ENCODE results near the gene RAI1.

The RAI1 gene

GRCh38 chr17:17751489-17752088 is 70.3 kb downstream of the RAI1 start:
- DNase-seq (ENCODE audit: low read depth), result no peak

DNA sequence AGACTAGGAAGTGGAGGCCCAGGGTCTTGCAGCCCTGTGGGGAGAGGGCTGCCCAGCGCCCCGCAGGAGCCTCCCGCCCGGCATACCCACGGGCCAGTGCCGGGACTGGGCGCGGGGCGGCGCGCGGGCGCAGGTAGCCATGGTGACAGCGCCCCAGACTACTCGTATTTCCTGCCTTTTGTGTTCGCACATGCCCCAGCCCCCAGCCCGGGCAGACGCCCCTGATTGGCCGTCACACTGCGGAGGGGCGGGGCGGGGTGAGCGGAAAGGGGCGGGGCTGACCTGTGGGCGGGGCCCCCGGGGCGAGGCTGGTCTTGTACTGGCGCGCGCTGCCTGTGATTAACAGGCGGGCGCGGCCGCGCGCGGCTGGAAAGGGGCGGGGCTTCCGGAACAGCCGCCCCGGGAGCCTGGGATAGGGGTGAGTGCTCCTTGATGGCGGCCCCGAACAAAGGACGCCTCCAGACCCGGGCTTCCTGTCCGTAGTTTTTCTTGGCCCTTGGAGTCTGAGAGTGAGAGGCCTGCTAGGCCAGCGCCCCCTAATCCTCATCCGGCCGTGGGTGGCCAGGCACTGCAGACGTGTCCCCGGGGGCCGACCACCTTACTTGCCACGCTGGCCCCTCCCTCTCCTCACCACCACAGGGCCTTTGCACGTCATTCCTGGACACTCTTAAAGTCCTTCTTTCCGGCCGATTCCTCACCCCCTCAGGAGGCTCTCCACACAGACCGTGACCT is 71.0 kb downstream of the RAI1 start:
- peak; percentile 89 for DNase-seq (ENCODE audit: low read depth)

DNA sequence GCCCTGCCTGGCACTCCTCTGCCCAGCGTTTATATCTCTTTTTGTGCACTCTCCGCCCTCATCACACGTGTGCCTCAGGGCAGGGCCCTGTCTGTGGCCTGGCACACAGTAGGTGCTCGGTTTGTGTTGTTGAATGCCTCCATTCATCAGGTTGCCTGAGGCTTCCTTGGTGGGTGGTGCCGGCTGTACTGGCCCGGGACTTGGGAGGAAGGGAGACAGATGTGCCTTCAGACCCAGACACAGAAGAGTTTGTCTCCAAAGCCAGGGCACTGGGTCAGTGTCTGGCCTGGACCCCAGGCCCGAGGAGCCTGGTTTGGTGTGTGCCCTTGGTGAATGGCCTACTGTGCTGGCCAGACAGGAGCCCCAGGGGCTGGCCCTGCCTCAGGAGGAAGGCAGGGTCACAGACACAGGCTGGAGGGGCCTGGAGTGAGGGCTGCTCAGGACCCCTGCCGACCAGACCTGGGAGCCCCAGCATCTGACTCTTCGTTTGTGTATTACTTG is 71.6 kb downstream of the RAI1 start:
- no peak for DNase-seq (ENCODE audit: low read depth)

DNA sequence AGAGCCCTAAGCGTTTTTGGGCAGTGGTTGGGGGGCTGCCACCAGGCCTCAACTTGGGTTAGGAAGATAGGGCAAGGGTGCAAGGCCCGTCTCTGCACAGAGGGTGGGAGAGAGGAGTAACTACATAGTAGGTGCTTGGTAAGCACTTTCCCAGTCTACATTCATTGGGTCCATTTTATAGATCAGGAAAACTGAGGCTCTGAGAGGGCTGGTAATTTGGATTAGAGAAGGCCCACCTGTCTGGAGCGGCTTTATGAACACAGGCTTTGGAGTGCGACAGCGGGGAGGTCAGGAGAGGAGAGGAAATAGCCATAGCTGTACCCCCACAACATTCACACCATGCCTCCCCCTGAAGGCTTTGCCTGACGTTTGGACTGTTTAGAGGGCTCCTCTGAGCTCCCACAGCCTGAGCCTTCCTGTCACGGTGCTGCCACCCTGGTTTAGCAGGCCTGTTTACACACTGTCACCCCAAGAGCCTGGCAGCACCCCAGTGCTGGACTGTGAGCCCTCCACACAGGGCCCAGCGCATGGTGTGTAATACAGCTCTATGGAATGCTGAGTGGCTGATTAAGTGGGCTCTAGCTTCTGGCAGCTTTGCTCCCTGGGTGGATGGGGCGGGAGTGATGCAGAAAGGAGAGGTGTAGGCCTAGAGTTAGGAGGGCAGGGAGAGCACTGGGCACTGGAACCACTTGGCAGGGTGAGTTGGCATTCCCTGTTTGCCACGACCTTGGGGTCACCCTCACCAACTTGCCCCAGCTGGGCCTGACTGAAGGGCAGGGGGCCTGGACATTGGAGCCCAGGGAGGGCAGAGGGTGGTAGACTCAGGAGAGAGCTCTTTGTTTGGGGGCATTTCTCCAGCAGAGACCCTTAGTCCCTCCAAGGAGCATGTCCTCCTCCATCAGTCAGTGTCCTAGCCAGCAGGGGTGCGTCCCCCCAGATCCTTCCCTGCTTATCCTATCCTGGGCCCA is 73.7 kb downstream of the RAI1 start:
- no peak for DNase-seq (ENCODE audit: low read depth)

DNA sequence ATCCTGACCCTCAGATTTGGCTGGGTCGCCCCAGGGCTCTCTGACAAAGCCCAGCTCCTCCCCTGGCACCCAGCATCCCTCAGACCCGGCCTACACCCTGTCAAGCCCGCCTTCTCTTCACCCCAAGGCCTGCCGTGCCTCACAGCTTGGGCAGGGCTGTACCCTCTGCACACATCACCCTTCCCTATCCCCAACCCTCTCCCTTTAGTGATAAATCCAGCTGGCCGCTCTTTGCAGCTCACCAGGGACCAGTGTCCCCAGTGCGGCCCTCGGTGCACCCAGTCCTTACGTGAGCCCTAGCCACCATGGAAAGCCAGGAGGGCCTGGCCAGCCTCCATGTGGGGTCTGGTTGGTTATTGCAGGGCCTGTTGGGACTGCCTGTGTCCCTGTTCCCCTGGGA is 74.5 kb downstream of the RAI1 start:
- DNase-seq (ENCODE audit: low read depth), result no peak

- DNase-seq (ENCODE audit: low read depth), result no peak
Measured at GRCh38 chr17:17757391-17757791, 76.1 kb downstream of the RAI1 start.

GRCh38 chr17:17757956-17758845 is 76.9 kb downstream of the RAI1 start:
- no peak for DNase-seq (ENCODE audit: low read depth)

- no peak for DNase-seq (ENCODE audit: low read depth)
Measured at GRCh38 chr17:17758941-17759563, 77.8 kb downstream of the RAI1 start.

- no peak for DNase-seq (ENCODE audit: low read depth)
Measured at GRCh38 chr17:17760350-17760749, 79.1 kb downstream of the RAI1 start.

GRCh38 chr17:17760872-17761550 is 79.8 kb downstream of the RAI1 start:
- no peak for DNase-seq (ENCODE audit: low read depth)

GRCh38 chr17:17761894-17762743 is 80.9 kb downstream of the RAI1 start:
- no peak for DNase-seq (ENCODE audit: low read depth)

GRCh38 chr17:17762744-17763105 is 81.5 kb downstream of the RAI1 start:
- DNase-seq (ENCODE audit: low read depth), result no peak

DNA sequence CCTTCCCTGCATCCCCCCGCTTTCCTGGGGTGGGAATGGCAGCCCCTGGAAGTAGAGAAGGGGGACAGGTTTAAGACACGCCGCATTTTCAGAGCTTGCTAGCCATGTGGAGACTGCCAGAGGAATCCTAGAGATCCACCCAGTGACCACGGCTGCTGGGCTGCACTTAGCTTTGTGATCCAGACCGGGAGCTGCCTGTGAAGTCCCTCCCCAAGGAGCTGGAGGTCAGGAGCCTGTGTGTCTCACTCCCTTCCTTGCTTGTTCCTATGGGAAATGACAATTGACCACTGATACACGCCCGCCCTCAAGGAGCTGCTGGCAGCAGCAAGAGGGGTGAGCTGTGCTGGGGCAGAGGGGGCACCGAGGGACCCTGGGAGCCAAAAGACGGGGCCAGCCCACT is 81.9 kb downstream of the RAI1 start:
- no peak for DNase-seq (ENCODE audit: low read depth)

DNA sequence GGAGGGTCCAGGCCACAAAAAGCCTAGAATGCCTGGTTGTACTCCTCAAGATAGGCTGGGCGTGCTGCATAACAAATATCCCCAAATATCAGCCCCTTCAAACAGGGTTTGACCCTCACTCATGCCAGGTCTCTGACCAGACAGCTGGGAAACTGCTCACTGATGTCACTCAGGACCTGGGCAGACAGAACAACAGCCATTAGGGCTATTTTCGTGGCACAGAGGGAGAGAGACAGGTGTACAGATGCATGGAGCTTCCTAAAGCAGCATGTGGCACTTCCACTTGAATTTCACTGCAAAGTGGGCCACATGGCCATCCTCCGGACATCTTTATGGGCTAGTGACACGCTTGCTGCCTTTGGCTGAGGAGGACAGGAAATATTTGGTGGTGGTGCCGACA is 82.5 kb downstream of the RAI1 start:
- no peak for DNase-seq (ENCODE audit: low read depth)

DNA sequence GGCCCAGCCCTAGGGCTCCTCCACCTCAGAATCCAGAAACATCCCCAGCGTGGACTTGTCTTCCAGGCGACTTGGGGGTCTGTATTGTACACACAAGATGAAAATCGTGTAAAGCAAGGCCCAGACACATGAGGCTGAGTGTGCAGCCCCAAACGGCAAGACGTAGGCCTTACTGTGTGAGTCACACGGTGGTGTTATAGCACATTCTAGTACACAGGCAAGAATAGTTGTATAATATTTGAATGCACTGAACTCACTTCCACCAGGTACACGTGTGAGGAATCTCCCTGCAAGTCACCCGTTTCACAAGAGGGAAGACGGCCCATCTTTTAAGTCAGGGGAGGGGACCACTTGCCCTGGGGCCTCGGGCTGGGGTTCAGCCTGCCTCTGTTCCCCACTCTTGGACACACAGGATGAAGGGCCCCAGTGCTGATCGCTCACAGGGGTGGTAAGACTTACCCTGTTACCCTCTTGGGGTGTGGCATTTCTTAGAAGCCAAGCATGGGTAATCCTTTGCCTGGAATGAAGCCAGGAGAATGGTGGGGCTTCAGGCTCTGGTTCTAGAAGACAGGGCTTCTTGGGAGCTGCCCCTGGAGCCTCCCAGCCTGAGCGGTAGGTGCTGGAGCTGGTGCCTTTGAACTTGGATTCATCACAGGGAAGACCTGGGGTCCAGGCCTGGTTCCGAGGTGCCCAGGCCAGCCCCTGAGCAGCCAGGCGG is 84.3 kb downstream of the RAI1 start:
- DNase-seq (ENCODE audit: low read depth), result peak; percentile 67

- no peak for DNase-seq (ENCODE audit: low read depth)
Measured at GRCh38 chr17:17766077-17766743, 85.0 kb downstream of the RAI1 start.

DNA sequence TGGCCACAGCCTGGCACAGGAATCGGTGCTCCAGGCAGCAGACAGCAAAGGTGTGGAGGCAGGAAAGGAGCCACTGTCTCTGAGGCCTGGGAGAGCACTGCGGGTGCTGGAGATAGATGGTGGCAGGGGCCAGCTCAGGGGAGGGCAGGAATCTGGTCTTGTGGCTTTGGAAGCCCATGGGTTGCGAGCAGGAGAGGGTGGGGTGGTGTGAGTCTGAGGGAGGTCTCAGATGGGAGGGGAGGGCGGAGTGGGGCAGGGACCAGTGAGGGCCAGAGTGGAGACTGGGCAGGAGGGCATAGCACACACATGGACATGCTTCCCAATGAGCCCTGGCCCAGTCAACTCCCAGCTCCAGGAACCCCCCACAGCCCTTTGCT is 85.5 kb downstream of the RAI1 start:
- DNase-seq (ENCODE audit: low read depth), result no peak

DNA sequence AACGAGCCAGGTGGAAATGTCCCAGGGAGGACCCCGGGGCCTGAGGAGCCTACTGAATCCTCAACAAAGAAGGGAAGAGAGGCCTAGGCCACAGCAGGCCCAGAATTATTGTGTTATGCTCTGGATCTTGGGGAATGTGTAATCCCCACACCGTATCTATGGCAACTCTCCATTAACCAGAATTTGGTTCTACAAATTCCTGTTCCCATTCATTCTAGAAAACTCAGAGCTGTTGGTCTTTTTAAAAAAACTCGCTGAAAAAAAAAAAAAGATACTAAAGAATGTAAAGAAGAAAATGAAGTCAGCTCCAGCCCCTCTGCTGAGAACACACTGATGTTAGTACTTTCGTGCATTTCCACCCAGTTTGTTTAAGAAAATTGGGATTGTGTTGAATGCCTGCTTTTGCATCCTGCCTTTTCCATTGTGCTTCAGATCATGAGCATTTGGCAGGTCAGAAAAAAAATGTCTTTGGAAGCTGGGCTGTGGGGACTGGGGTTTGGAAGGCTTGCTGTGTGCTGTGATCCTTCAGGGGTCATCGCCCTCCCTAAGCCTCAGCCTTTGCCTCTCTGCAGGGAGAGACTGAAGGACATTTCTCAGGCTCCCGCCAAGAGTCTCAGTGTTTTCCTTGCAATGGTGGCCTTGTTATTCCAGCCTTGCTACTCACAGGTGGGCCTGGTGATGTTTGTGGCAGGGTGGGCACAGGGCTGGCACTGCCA is 86.1 kb downstream of the RAI1 start:
- no peak for DNase-seq (ENCODE audit: low read depth)
